ENCODE data around the gene SELENOO.

SELENOO gene

GRCh38 chr22:50218153-50218995 is 17.6 kb downstream of the SELENOO start:
- no peak for DNase-seq

- no peak for DNase-seq
Observed at GRCh38 chr22:50218996-50219727, 18.4 kb downstream of the SELENOO start.

GRCh38 chr22:50219800-50220602 is 19.2 kb downstream of the SELENOO start:
- DNase-seq = no peak

GRCh38 chr22:50220603-50221409 is 20.0 kb downstream of the SELENOO start:
- no peak for DNase-seq

DNA sequence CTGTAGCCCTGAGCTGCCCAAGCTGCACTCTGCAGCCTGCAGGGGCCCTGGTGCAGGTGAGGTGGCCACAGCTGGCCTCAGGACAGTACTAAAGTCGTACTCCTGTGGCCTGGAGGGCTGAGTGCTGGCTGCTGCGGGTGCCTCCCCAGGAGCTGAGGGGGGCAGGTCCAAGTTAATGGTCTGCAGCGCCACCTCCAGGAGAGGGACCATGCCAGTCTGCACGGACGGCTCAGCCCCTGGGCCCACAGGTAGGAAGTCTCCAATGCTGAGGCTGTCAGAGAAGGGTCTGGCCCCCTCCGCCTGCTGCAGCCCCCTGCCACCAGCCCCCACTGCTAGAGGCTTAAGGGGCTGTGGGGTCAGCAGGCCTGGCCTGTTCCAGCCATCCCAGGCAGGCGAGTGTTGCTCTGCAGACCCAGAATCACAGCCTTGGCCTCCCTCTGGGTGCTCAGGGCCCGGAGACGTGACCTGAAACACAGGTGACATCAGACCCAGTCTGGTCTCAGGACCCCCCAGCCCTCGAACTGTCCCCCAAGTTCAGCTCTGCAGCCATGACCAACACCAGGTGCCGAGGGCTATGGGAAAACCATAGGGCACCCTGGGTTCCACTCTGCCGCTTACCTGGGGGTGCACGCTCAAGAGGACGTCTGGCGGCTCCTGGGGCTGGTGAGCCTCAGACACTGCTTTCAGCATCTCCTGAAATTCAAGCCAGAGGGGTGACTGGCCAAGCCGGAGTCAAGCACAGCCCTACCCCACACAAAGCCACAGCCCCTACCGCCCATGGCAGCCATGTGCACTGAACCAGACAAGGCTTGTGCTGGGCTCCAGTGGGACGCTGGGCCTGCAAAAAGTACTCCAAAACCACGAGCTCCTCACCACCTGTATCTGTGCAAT is 20.8 kb downstream of the SELENOO start:
- DNase-seq = no peak

- DNase-seq = no peak
Observed at GRCh38 chr22:50222508-50222907, 21.7 kb downstream of the SELENOO start.

- no peak for DNase-seq
Observed at GRCh38 chr22:50224071-50224470, 23.3 kb downstream of the SELENOO start.

DNA sequence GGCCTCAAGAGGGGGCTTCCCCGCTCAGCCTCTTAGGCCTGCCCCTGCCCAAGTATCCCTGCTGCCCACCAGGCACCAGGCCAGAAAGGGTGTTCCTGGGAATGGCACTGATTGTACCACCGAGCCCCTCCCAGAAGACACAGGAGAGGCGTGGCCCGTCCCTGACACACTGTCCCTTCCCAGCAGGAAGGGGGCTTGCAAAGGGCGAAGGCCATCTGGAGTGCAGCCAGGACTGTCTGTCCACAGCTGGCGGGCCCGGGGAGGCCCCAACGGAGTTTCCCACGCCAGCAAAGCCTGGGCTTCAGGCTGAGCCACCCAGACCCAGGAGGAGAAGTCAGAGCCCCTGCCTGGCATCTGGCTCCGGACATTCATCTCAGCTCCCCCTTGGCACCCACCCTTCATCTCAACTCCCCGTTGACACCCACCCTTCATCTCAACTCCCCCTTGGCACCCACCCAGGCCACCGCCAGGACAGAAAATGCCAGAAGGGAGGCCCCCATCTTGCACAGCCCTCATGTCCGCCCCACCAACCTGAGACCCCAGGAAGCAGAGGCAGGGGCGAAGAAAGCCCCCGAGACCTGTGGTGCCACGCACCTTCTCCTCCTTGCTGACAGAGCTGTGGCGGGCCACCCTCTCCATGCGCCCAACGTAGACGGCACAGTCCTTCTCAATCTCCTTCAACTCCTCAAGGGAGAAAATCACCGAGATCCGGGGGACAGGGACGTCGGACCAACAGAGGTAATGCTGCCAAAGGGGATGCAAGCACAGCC is 24.6 kb downstream of the SELENOO start:
- DNase-seq = no peak

DNA sequence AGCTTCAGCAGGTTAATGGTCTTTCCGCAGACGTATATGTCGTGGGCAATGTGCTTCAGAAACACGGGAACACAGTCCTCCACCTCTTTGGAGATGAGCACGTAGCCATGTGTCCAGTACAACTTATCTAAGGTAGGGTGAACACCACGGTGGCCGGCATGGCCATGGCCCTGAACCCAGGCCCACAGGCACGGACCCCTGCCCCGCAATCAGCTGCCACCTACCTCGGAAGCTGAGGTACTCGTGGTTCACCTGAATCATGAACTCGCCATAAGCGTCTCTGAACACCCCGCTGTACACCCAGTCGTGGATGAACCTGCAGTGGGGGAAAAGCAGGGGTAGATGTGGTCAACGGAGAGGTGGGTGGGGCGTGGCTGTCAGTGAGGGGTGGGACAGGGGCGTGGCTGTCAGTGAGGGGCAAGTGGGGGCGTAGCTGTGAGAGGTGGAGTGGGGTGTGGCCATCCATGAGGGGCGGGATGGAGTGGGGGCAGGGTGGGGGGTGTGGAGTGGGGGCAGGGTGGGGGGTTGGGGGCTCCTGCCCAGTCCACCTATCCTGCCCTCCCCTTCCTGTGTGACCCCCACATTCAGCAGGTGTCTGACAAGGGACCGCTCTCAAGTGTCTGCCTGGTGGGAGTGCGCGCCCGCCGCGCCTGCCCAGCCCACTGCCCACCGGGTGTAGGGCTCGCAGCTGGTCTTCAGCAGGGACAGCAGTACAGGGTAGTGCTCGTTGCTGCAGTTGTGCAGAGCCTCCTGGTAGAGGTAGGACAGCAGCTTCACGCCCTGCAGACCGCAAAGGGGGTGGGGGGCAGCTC is 25.5 kb downstream of the SELENOO start:
- DNase-seq = no peak

DNA sequence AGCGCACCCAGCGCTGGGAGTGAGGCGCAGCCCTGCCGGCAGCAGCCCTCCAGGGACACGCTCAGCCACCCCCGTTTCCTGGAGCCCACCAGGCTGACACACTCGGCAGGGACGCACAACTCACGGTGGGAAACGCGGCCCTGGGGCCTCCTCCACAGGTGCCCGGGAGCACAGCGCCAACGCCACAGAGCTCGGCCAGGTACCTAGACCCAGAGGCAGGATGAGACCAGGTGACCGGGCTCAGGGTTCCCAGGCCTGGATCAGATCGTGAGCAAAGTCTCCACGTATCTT is 26.0 kb downstream of the SELENOO start:
- DNase-seq = no peak

- DNase-seq = no peak
Observed at GRCh38 chr22:50227579-50228215, 26.9 kb downstream of the SELENOO start.

GRCh38 chr22:50228366-50228765 is 27.6 kb downstream of the SELENOO start:
- no peak for DNase-seq

DNA sequence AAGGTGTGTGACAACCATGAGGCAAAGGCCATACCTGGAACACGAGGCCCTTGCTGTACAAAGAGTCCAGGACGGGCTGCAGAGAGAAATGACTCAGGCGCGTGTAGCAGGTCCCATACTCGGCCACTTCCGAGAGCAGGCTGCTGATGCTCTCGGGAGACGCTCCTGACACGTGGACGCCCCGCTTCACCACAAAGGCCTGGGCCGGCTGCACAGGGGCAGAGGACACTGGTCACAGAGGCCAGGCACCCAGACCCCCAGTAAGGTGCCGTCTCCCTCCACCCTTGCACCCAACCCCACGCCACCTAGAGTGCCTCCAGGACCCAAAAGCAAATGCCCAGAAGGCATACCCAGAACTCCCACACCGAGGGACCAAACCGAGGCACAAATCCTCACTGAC is 28.6 kb downstream of the SELENOO start:
- no peak for DNase-seq

- DNase-seq = no peak
Observed at GRCh38 chr22:50232481-50233151, 31.8 kb downstream of the SELENOO start.

DNA sequence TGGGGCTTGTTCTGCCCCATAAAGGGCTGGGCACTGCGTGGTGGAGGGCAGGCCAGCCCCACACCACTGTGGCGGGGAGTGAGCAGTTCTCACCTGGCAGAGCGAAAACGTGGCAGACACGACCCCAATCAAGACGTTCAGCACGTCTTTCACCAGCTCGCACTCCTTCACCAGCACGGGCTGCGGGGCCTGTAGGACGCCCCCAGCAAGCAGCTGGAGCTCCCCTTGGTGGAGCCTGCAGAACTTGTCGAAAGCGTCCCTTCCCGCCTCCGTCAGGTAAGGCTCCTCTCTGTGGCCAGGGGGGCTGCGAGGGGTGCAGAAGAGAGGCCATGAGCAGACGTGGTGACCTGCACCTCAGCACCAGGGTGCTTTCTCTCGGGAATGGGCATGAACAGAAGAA is 32.4 kb downstream of the SELENOO start:
- no peak for DNase-seq

DNA sequence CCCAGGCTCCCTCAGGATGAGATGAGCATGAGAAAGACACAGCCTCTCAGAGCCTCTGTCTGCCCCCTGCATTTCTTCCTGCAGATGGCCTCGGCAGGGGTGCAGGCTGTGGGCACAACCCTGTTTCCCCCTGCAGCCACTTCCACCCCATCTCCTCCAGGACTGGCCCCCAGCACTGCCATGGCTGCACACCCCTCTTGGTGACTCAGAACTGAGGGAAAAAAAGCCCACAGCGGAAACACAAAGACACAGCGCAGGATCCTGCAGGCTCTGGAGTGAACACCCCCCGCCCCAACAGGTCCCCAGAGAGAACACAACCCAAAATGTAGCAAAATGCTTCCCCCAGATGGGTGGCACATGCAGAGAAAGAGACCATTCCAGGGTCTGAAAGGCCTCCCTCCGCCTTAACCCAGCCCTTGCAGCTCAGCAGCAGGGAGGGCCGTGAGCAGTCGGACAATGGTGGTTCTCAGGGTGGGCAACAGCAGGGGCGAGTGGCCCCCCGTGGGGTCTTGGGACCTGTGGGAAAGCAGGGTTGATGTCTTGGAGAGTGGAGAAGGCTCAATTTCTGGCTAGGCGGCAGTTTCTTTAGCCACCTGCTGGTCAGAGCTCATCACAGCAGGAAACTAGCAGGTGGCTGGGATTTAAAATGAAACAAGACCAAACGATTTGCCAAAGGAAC is 36.1 kb downstream of the SELENOO start:
- no peak for DNase-seq

- no peak for DNase-seq
Observed at GRCh38 chr22:50238755-50239154, 37.9 kb downstream of the SELENOO start.

DNA sequence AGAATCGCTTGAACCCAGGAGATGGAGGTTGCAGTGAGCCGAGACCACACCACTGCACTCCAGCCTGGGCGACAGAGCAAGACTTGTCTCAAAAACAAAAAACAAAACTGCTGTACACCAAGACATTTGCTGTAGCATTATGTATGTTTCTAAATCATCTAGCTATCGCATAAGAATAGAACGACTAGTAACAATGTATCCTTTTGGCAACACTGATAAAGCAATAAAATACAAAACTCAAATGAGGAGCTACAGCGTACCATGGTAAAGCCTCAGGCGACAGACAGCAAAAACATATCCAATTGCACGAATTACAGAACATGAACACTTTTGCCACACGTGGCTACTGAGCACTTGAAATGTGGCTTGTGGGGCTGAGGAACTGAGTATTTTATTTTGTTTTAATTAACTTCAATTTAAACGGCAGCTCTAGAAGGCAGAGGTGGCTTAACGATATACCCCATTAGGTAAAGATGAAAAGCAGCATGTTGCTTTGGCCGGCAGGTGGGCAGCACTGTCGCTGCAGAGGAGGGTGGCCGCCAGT is 41.7 kb downstream of the SELENOO start:
- DNase-seq = no peak
